D721Med (cell line): ENCODE measurements around the gene ABHD8.

Experiments used
- DNase-seq: peaks from one replicate; pipeline ENCODE4 v3.0.0; 2011; ENCODE audit warnings: low spot score; ENCODE audit not compliant: insufficient read length
- FAIRE-seq: peaks from 2 replicates; lab custom pipeline; 2011; peaks lifted over from hg19 to GRCh38; lab: Jason Lieb, UNC
- TF ChIP-seq, protein P1 (sequence below): IDR thresholded peaks from 2 replicates; pipeline ENCODE4 v1.5.1; 2012; ENCODE audit warnings: mild to moderate bottlenecking, control low read depth; ENCODE audit not compliant: insufficient read depth; ENCODE audit errors: missing control alignments

ABHD8 gene

GRCh38 chr19:17248011-17248776, 55.0 kb downstream of the ABHD8 start:
- FAIRE-seq (no peak), DNase-seq (peak; percentile 83)

GRCh38 chr19:17246681-17247425, 56.4 kb downstream of the ABHD8 start:
- TF ChIP-seq, protein P1, sequence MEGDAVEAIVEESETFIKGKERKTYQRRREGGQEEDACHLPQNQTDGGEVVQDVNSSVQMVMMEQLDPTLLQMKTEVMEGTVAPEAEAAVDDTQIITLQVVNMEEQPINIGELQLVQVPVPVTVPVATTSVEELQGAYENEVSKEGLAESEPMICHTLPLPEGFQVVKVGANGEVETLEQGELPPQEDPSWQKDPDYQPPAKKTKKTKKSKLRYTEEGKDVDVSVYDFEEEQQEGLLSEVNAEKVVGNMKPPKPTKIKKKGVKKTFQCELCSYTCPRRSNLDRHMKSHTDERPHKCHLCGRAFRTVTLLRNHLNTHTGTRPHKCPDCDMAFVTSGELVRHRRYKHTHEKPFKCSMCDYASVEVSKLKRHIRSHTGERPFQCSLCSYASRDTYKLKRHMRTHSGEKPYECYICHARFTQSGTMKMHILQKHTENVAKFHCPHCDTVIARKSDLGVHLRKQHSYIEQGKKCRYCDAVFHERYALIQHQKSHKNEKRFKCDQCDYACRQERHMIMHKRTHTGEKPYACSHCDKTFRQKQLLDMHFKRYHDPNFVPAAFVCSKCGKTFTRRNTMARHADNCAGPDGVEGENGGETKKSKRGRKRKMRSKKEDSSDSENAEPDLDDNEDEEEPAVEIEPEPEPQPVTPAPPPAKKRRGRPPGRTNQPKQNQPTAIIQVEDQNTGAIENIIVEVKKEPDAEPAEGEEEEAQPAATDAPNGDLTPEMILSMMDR, result no peak
- FAIRE-seq (no peak), DNase-seq (no peak)

More at GRCh38 chr19:17248011-17248776, 55.0 kb downstream of the ABHD8 start:
- TF ChIP-seq, protein P1, result no peak

DNA sequence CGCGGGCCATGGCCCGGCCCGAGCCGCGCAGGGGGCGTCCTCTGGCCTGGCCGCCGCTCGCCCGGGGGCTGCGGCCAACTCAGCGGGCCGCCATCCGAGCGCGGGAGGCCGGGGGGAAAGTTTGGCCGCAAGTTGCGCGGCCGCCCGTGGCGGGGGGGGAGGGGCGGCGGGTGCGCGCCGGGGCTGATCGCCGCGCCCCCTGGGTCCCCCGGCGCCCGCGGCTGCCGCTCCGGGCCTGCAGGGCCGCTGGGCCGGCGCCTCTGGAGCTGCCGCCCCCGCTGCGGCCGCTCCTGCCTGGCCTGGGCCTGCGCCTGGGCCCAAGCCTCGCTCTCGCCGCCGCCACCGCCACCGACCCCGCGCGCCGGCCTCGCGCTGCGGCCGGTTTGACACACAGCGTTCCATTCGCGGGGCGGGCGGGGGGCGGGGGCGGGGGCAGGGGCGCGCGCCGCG, 57.7 kb downstream of the ABHD8 start, which contains the start of gene NR2F6:
TSS of gene NR2F6 (minus strand) at position 385 of the 450 bp plus-strand sequence. CDS start 699 bp downstream, outside the sequence.
- DNase-seq (no peak), FAIRE-seq (no peak)
- TF ChIP-seq, protein P1, result no peak

DNA sequence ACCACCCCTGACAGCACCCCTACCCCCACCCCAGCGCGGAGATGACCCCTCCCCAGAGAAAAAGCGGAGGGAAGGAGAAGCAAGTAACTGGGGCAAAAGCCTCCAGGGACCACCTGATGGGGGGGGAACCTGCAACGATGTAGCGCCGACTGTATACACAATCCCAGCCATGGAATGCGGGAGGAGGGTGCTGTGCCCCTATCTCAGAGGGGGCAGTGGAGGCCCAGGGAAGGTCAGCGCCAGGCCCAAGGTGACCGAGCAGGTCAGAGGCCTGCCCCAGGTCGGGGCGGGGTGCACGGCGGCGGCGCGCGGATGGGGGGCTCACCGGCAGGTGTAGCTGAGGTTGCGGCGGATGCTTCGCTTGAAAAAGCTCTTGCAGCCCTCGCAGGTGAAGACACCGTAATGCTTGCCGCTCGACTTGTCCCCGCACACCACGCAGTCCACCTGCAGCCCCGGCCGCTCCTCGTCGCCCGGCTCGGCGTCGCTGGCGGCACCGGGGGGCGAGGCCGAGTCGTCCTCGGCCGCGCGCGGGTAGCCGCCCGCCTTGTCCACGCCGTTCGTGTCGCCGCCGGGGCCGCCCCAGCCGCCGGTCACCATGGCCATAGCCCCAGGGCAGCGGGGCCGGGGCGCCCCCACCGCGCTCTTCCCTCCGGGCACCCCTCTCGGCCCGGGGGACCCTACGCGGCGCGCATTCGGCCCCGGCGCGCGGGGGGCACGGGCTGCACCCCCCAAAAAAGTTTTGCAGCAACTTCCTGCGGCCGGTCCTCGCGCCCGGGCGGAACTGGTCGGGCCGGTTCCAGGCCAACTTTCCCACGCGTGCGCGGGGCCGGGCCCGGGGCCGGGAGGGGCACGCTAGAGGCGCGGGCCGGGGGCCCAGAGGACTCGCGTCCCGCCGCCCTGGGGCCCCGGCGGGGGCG, 58.3 kb downstream of the ABHD8 start:
- no peak for FAIRE-seq
- DNase-seq, result no peak
- TF ChIP-seq, protein P1, result no peak

- no peak for DNase-seq
- TF ChIP-seq, protein P1, result no peak
- FAIRE-seq, result no peak
Observed at GRCh38 chr19:17243830-17244617, 59.2 kb downstream of the ABHD8 start.
